ENCODE data around the gene ACAA1.
"Not testable (repeated sequence)": the region's sequence is repeated elsewhere in the genome, so short reads cannot be mapped to it uniquely, and the experiment has no call there.

Gene ACAA1, protein sequence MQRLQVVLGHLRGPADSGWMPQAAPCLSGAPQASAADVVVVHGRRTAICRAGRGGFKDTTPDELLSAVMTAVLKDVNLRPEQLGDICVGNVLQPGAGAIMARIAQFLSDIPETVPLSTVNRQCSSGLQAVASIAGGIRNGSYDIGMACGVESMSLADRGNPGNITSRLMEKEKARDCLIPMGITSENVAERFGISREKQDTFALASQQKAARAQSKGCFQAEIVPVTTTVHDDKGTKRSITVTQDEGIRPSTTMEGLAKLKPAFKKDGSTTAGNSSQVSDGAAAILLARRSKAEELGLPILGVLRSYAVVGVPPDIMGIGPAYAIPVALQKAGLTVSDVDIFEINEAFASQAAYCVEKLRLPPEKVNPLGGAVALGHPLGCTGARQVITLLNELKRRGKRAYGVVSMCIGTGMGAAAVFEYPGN

DNA sequence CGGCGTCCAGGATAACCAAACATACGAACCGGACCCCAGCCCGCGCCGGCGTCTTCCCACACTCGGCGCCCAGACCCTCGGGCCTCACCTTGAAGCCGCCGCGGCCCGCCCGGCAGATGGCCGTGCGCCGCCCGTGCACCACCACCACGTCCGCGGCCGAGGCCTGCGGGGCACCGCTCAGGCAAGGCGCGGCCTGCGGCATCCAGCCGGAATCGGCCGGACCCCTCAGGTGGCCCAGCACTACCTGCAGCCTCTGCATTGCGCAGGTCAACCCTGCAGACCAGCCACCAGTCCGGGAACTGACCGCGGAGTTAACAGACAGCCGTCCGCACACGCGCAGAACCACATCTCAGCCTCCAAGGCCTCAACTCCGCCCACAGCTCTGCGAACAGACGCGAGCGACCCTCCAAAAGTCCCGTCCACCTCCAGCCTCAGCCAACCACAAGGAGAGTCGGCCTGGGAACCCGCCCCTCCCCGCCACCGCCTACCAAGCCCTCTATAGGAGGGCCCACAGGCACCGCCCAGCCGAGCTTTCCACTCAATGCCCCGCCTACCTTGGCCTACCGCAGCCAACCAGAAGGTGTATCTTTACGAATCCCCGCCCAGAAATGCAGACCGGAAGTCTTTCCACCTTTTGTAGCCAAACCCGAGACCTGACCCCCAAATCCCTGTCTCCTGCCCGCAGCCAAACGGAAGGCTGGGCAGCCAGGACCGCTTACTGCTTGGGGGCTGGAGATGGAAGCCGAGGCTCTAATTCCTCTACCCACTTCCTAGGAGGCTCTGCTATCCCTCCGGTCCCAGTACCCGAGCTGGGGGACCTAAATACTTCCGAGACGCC lies at the start of gene ACAA1:
Gene ACAA1 (minus strand): TSS at position 351 of the 838 bp plus-strand sequence. CDS start 92 bp downstream, at position 259.
- DNase-seq = peak; percentile 99

DNA sequence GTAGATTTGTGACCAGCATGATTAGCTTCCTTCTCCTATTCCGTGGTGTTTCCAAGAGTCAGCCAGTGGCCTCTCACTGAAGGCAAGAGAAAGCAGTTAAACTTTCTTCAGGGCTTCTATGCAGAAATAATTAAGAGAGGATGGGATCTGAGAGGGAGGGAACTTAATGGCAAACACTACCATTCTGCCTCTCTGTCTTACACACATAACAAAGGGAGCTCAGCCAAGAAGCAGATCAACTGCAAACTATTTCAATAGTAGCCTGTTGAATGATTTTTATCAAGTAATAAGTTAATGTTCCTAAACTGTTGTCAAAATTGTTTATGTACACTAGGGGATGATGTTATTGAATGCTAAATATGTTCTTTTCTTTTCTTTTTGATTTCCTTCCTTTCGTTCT lies 40.3 kb upstream of the ACAA1 start:
- DNase-seq = no peak

DNA sequence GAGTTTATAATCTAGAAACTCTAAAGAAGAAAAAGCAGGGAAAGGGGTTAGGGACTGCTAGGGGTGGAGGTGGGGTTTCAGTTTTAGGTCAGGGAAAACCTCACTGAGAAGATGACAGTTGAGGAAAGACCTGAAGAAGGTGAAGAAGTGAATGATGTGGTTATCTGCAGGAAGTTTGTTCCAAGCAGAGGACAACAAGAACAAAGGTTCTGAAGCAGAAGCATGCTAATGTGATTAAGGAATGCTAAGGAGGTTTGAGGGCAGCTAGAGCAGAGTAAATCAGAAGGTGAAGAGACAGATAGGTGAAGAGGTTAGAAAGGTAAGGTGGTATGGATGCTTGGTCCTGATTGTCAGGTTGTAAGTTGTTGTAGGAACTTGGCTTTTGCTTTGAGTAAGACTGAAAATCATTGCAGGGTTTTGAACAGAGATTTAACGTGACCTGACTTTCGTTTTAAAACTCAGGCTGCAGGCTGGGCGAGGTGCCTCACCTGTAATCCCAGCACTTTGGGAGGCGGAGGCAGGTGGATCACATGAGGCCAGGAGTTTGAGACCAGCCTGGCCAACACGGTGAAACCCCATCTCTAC lies 37.0 kb upstream of the ACAA1 start:
- no peak for DNase-seq

DNA sequence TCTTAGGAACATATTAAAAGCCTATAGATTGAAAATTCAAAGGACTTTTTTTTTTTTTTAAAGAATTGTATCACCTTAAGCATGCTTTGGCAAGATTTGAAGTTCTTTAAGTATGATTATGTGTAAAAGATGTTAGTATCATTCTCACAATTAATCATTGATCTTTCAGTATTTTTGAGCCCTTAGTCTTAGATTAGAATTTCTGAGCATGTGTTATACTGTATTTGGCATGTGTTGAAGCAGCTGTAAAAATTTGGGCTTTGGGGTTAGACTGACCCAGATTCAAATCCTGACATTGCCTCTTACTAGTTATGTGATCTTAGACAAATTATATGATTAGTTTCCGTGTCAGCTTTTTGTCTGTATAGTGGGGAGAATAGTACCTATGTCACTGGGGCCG lies 34.7 kb upstream of the ACAA1 start:
- DNase-seq = no peak

DNA sequence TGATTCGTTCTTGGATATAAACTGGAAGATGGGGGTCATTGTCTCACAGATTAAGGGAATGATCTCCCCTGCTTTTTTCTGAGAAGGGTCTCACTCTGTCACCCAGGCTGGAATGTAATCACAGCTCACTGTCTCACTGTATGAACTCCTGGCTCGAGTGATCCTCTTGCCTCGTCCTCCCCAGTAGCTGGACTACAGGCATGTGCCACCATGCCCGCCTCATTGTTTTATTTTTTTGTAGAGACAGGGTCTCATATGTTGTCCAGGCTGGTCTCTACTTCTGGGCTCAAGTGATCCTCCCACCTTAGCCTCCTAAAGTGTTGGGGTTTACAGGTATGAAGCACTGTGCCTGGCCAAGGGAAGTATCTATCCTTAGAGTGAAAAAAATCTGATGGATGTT lies 33.8 kb upstream of the ACAA1 start:
- DNase-seq = no peak

DNA sequence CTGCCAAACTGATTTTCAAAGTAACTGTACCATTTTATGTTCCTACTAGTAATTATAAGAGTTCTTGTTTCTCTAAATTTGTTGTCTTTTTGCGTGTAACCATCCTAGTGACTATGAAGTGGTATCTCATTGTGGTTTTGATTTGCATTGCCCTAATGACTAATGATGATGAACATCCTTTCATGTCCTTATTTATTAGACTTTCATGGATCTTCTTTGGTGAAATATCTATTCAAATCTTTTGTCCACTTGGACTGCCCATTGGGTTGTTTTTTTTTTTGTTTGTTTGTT lies 32.0 kb upstream of the ACAA1 start:
- DNase-seq = no peak

DNA sequence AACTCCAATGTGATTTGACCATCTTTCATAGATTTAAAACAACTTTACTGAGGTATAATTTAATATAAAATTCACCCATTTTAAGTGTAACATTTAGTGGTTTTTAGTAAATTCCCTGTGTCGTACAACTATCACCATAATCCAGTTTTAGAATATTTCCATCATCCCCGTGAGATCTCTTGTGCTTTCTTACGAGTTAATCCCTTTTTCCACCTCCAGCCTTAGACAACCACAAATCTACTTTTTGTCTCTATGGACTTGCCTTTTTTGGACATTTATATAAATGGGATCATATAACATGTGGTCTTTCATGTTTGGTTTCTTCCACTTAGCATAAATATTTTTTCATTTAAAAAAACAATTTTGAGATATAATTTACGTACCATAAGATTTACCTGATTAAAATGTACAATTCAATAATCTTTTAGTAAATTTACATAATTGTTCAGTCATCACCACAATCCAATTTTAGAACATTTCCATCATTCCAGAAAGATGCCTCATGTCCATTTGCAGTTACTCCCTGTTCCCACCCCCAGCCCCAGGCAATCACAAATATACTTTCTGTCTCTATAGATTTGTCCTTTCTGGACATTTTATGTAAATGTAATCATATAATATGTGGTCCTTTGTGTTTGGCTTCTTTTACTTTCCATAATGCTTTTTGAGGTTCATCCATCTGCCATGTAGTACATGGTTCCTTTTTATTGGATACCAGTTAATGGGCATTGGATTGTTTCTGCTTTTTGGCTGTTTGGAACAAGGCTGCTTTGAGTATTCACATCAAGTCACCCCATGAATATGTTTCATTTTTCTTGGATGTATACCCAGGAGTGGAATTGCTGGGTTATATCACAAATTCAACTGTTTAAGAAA lies 31.5 kb upstream of the ACAA1 start:
- no peak for DNase-seq

DNA sequence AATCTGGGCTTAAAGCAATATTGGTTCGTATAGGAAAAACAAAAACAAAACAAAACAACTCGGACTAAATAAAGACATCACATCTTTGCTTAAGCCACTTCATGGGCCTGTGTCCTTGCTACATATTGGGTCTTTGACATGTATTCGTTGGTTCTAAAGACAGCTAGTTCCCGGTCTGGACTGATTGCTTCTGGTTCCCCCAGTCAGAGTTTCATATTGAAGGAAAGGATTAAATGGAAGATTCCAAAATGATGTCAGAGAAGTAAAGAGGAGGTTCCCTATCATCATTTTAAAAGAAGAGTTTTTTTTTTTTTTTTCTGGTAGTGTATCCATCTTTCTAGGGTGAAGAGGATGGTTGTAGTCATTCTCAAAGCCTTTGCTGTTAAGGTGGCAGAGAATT lies 30.7 kb upstream of the ACAA1 start:
- DNase-seq = no peak

DNA sequence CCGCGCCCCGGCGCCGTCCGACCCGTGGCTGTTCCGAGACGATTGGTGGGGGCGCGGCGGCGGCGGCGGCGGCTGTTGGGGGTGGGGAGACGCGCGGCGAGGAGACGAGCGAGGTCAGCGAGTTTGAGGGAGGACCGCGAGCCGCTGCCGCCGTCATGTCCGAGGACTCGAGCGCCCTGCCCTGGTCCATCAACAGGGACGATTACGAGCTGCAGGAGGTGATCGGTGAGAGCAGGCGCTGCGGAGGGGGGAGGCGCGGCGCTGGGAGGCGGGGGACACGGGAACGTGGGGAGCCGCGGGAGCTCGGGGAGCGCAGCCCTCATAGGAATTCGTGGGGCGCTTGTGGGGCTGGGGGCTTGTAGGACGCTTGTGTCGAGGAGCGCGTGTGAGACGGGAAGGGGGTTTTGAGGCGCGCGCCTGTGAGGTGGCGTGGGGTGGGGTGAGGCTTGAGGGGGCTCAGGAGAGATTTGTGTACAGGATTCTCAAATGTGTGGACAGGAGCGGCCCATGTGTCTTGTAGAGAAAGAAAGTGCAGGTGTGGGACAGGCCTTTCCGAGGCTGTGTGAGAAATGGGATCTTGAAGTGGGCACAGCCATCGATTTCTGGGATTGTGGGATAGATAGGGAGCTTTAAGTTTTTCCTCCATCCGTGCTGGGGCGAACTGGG lies 28.9 kb upstream of the ACAA1 start:
- DNase-seq = peak in 1 of 2 experiments; percentile 40

DNA sequence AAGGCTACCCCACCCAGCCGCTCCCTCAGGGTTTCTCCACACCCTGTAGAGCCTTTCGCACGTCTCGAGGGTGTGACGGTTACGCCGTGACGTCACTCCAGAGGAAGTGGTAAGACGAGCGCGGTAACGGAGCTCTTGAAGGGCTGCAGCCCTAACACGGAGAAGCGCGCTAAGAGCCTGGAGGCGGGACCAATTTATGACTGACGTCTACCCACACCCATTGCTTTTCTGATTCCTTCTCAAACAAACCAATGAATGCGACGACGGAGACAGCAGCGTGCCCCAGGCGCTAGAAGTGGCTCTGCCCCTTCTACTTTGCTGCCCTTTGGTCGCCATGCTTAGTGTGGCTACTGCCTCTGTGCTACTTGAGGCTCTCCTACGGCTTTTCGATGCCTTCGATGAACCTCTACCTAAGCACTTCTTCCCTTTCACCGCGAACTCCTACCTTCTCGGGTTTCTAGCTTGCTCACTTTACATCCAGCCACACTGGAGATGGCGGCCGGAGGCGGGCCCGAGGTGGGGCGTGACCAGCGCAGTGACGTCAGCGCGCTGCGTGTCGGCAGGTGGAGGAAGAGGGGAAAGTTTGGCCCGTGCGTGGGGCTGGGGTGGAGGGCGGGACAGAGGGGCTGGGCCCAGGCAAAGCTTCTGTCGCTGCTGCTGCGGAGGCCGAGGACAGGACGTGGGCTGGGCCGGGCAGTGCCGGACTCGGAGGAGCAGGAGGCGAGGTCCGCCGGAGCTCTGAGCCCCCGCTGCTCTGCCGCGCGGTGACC lies 28.2 kb upstream of the ACAA1 start, which contains the start of gene OXSR1:
Gene OXSR1 (plus strand): TSS at position 586 of the 770 bp plus-strand sequence. CDS start 340 bp downstream, outside the sequence.
- DNase-seq = peak; percentile 99 to 100

DNA sequence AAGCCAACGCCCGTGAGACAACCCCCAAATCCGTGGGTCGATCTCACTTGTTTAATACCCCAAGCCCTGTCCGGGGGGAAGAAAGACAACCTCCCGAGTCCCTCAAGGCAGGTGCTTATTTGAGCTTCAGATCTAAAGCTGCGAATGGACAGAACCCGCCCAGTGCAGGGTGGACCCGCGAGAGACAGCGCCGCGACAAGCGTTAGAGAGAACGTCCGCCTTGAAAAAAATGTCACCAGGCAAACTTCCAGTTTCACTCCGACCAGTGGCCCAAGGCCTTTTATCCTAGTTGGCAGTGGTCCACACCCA lies 27.7 kb upstream of the ACAA1 start:
- no peak for DNase-seq

DNA sequence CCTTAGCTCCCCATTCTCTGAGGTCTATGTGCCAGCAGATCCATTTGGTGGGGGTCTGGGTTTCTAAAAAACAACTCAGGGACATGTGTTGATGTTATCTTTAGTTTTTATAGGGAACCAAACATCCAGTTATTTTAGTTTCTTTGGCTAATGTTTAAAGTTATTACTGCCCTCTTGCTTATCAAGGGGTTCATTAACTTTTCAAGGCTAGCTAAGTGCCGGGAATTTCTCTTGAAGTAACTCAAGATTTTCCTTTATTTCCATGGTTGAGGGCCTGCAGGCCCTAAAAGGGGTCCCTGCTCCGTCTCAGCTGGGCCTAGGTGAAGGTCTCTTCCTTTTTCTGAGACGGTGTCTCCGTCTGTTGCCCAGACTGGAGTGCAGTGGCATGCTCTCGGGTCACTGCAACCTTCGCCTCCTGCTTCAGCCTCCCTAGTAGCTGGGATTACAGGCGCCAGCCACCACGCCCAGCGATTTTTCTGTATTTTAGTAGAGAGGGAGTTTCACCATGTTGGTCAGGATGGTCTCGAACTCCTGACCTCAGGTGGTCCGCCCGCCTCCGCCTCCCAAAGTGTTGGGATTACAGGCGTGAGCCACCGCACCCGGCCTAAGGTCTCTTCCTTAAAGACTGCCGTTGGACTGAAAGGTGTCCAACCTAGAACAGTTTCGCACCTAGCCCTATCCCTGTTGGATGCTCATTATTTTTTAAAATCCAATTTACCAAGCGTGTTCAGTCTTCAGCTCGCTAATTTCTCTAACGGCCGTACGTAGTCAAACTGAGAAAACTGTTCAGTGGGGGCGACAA lies 27.1 kb upstream of the ACAA1 start:
- DNase-seq = no peak

DNA sequence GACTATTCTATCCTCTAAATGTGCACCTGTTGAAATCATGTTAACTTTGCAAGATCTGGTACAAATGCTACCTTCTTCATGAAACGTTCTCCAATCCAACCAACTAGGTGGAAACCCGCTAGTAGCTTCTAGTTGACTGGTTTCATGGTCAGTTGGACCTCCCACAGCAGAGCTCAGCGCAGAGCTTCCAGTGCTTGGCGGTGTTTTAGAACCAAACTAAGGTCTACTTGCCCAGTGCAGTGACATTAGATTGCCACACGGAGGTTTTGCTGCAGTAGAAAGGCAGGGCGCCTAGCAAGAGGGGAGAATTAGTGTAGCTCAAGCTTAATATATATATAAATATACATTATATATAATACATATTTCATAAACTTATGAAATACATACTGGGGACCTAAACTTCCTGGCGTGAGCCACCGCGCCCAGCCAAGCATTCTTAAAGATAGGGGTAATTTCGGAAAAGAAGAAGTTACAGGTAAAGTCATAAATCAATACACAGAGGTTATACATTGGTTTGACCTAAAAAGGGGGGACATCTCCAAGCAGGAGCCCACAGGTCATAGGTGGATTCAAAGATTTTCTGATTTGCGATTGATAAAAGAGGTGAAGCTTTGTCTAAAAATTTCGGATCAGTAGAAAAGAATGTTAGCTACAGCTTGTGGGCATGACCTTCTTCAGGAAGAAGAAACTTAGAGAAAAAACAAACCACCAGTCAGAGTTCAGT lies 26.4 kb upstream of the ACAA1 start:
- peak; percentile 44 to 65 for DNase-seq

DNA sequence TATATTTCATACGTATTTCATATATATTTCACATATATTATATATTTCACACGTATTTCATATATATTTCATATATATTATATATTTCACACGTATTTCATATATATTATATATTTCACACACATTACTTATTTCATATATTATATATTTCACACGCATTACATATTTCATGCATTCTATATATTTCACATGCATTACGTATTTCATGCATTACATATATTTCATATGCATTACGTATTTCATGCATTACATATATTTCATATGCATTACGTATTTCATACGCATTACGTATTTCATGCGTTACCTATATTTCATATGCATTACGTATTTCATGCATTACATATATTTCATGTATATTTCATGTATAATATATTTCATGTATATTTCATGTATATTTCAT lies 23.8 kb upstream of the ACAA1 start:
- not testable (repeated sequence) for DNase-seq

DNA sequence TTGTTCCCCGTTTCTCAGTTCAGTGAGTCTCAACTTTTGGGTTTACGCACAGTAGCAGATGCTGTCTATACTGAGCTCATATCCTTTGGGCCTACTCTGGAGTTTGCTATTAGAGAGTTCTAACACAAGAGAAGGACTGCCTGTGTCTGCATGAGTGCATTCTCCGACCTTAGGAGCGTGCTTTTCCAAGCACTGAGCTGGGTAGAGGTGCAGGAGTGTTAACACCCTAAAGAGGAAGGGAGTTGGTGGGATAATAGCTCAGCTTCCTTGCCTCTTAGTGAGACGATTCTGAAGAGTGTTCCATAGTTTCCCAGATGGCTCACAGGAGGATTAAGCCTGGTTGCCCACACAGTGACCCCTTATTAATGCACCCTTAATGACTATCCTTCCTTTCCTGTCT lies 21.5 kb upstream of the ACAA1 start:
- no peak for DNase-seq

DNA sequence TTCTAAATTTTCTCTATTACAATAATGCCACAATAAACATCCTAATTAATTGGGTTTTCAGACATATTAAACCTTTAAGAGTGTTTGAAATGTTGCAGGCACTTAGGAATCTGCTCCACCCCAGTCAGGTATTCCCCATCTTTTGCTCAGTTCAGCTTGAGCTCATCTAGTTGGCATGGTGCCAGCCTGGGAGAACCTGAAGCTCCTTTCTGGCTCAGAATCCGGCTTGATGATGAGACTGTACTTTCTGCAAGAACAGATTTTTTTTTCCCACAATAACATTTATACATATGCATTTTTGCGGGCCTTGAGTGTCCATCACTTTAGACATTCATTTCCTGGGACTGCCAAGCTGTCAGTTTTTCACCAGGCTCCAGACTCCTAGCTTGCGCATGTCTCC lies 20.7 kb upstream of the ACAA1 start:
- no peak for DNase-seq

DNA sequence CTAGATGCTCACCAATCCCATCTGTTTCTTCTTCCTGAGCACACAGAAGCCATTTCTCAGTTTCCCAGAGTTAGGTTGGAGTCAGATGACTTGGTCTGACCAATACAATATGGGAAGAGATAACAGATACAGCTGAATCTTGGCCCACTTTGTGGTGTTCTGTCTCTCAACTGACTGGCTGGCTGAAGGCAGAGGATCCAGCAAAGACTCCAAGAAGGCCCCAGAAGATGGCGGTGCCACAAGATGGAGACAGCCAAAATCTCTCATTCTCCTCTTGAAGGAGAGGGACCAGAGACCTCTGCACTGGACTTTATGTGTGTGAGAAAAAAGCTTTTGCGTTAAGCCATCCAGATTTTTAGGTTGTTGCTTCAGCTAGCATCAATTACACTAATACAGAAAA lies 20.2 kb upstream of the ACAA1 start:
- DNase-seq = no peak

DNA sequence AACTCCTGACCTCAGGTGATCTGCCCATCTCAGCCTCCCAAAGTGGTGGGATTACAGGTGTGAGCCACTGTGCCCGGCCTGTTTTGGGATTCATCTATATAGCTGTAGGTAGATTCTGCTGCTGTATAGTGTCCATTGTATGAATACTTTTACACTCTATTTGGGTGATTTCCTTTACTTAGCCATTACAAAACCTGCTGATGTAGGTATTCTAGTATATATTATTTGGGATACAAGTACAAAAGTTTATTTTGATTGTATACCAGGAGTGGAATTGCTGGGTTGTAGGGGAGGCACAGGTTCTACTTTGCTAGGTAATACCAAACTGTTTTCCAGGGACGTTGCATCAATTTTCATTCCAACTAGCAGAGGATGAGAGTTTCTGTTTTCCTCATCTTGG lies 18.9 kb upstream of the ACAA1 start:
- DNase-seq = no peak

DNA sequence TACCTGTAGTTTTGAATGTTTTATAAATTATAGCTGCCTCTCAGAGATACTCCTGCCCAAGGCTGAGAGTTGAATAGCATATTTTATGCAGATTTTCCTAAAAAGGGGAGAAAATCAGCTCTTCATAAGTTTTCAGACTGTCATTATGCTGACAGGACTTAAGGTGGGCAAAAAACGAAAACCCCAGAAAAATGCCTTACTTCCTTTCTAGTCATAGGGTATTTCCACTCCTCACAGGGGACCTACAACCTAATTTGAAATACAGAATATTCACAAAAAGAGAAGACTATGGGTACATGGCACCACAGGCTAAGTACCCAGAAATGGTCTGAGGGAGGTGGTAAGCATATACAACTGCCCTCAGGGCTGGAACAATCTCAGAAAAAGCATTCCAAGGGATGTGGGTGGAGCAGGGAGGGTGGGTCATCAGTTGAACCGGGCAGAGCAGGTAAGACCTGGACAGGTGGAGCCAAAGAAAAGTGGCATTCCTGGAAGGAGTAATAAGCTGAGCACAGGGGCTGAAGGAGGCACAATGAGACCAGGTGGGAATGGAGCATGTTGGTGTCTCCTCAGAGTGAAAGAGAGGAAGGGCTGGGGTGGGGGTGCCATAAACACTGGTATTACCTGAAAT lies 17.8 kb upstream of the ACAA1 start:
- no peak for DNase-seq
